AG09309 (cell line): ENCODE data around the gene MBNL1.

ENCODE experiments used
- DNase-seq: peaks from one replicate; pipeline ENCODE4 v3.0.0-alpha.2; 2010; ENCODE audit warnings: low read depth
- H3K4me3 ChIP-seq: 2 replicates; pipeline ENCODE4 v1.5.1; 2011; ENCODE audit warnings: mild to moderate bottlenecking, low read depth, low read length, moderate library complexity; ENCODE audit not compliant: control insufficient read depth
- TF ChIP-seq, protein P1 (sequence below): IDR thresholded peaks from 2 replicates; pipeline ENCODE4 v1.5.1; 2011; ENCODE audit warnings: mild to moderate bottlenecking, low read depth, low read length, inconsistent platforms; ENCODE audit not compliant: insufficient read depth, control insufficient read depth; ENCODE audit errors: missing control alignments

The MBNL1 gene

DNA sequence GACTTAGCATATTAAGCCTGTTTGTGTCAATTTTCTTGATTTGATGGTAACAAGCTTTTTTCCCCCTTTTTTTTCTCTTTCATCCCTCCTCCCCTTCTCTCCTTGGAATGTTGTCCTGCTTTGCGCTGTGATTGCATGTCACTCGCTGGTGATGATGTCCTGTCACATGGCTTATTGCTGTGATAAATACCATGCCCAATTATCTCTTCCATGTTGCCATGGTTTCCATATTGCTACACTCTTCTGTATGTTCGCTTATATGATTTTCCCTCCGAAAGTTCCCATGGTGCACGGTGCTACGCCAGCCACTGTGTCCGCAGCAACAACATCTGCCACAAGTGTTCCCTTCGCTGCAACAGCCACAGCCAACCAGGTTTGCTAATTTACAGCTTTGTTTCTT lies 187.3 kb downstream of the MBNL1 start:
- TF ChIP-seq, protein P1, sequence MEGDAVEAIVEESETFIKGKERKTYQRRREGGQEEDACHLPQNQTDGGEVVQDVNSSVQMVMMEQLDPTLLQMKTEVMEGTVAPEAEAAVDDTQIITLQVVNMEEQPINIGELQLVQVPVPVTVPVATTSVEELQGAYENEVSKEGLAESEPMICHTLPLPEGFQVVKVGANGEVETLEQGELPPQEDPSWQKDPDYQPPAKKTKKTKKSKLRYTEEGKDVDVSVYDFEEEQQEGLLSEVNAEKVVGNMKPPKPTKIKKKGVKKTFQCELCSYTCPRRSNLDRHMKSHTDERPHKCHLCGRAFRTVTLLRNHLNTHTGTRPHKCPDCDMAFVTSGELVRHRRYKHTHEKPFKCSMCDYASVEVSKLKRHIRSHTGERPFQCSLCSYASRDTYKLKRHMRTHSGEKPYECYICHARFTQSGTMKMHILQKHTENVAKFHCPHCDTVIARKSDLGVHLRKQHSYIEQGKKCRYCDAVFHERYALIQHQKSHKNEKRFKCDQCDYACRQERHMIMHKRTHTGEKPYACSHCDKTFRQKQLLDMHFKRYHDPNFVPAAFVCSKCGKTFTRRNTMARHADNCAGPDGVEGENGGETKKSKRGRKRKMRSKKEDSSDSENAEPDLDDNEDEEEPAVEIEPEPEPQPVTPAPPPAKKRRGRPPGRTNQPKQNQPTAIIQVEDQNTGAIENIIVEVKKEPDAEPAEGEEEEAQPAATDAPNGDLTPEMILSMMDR, result no peak
- H3K4me3 ChIP-seq, result no peak overlapping the region
- DNase-seq, result no peak

DNA sequence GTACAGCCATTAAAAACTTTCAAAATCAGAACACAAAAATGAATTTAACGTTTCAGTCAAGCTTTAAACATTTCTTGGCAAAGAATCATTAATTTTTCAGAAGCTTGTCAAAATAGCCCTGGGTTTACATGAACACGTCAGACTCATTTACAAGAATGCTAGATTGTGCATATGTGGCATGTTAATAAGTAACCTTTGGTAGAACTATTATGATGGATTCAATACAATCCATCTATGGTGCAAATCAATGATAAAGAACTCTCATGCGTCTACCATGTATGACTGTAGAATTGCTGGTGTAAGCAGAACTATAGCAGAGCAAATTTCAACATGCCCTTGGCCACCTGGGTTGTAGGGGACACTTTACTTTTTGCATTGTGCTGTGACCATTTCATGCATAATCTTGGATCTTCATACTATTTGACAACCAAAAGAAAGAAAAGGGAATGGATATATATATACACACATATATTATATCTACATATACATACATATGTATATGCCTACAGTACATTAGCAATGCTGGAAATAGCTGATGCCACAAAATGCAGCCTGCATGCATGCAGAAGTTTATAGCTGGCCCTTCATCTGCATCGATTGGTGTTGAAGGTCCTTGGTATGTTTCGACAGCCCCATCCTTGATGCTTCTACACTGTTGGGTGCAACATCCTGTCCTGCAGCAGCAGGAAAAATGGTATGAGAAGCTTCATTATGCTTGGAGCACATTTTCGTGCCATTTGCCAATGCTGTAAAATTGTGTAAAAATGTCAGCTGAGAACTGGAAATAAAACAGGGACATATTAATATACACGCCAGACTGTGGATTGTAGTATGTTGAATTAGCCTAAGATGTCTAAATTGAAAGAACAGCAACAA lies 189.0 kb downstream of the MBNL1 start:
- H3K4me3 ChIP-seq, result no peak overlapping the region
- TF ChIP-seq, protein P1, result no peak
- DNase-seq, result no peak

GRCh38 chr3:152458376-152459117 lies 189.8 kb downstream of the MBNL1 start:
- TF ChIP-seq, protein P1, result no peak
- H3K4me3 ChIP-seq, result no peak overlapping the region
- DNase-seq, result peak; percentile 44

DNA sequence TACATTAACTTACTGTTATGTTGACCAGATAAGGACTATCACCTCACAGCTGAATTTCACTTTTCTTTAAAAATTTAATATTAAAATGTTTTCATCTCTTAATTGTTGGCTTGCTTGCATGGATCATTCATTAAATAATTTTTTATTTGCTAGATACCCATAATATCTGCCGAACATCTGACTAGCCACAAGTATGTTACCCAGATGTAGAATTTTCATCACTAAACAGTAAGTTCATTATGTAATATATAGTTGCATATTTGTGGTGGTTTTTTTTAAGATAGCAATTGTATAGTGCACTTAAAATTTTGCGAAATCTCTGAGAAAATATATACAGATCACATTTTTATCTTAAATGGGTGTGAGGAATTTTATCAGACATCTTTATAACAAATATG lies 190.4 kb downstream of the MBNL1 start:
- DNase-seq, result no peak
- TF ChIP-seq, protein P1, result no peak
- H3K4me3 ChIP-seq, result no peak overlapping the region

DNA sequence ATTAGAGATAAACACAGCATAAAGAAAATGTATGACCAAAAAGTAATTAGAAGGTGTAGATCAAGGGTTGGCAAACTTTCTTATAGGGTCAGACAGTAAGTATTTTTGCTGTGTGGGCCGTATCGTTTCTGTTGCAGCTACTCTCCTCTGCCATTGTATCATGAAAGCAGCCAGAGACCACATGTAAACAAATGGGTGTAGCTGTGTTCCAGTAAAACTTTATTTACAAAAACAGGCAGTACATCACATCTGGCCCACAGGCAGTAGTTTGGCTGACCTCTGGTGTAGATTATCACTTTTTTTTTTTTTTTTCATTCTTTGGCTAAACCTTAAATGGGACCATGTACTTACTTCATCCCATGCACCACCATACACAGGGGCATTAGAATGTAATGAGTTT lies 190.8 kb downstream of the MBNL1 start:
- H3K4me3 ChIP-seq, result no peak overlapping the region
- DNase-seq, result no peak
- TF ChIP-seq, protein P1, result no peak

DNA sequence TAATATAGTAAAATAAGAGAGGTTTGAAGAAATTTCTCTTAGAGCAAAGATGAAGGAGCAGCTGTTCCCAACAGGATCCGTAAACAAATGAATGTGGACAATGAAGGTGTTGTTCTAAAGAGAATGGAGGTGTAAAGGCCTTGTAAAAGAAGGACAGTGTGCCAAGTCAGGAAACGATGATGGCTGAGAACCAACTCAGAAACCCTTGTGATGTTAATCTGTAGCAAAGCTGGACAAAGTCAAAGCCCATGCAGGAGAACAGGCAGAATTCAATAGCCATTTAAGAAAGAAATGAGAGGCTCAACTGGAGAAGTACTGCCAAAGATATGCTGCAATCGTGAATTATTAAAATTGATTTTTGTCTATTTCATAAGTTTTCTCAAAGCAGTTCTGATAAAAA lies 192.2 kb downstream of the MBNL1 start:
- no peak overlapping the region for H3K4me3 ChIP-seq
- DNase-seq, result no peak
- TF ChIP-seq, protein P1, result no peak
